Vagina (tissue), 2 donors: Measurements from ENCODE around the gene HTR3D. TPM values are rescaled to one million over a fixed set of nuclear protein-coding genes. Genes with fewer than 3 reads are reported as not detected.
"Not testable (repeated sequence)": the region's sequence is repeated elsewhere in the genome, so short reads cannot be mapped to it uniquely, and the experiment has no call there.

ENCODE experiments used
- DNase-seq, 2 donors: peaks; one replicate each; pipeline ENCODE4 v3.0.0-alpha.2; 2017; ENCODE audit errors: extremely low spot score in 2 of 2
- H3K27ac ChIP-seq: fragments of 200-600 bp; sonication (generic); one replicate; pipeline ENCODE4 v1.5.1; 2019
- H3K27me3 ChIP-seq: fragments of 200-600 bp; sonication (generic); one replicate; pipeline ENCODE4 v1.5.1; 2019
- H3K36me3 ChIP-seq, 2 donors: fragments of 200-600 bp; sonication (generic); one replicate each; pipeline ENCODE4 v1.5.1; 2017 to 2019
- H3K4me1 ChIP-seq: fragments of 200-600 bp; sonication (generic); one replicate; pipeline ENCODE4 v1.5.1; 2019
- H3K4me3 ChIP-seq, 2 donors: fragments of 200-600 bp; sonication (generic); 1 replicate in 1 of 2; 2 replicates in 1 of 2; pipeline ENCODE4 v1.5.1; 2016 to 2019
- H3K9me3 ChIP-seq: fragments of 200-600 bp; sonication (generic); one replicate; pipeline ENCODE4 v1.5.1; 2019
- POLR2A ChIP-seq, 2 donors: fragments of 450-650 bp; IDR thresholded peaks; one replicate each; pipeline ENCODE4 v1.6.1; 2017; ENCODE audit warnings: antibody characterized with exemption in 2 of 2, mild to moderate bottlenecking in 2 of 2, moderate library complexity in 2 of 2
- POLR2AphosphoS5 ChIP-seq, 2 donors: sonication (generic); formaldehyde crosslinking; IDR thresholded peaks; one replicate each; pipeline ENCODE4 v1.9.0; 2017; ENCODE audit warnings: antibody characterized with exemption in 2 of 2, mild to moderate bottlenecking in 2 of 2, low read depth in 1 of 2; ENCODE audit not compliant: insufficient read depth in 1 of 2
- intact Hi-C: fragments of 100-400 bp; cut with DNase I; formaldehyde crosslinking; loops from one replicate; pipeline ENCODE4 v1.15.1; 2023
- total RNA-seq: library from RNA; depleted of rRNA; stranded (reverse); fragments of >200 nt; gene quantifications from one replicate; pipeline ENCODE4 v1.2.3, GENCODE V29; 2016
- TF ChIP-seq, protein P1 (sequence below), 3 experiments: fragments of 450-650 bp in 2 of 3; fragments of 200-600 bp in 1 of 3; sonication (generic) in 1 of 3; IDR thresholded peaks; one replicate each; pipeline ENCODE4 v1.5.1; 2017 to 2019; ENCODE audit warnings: antibody characterized with exemption in 3 of 3, mild to moderate bottlenecking in 2 of 3, moderate library complexity in 2 of 3

Gene HTR3D
- total RNA-seq, 1 donor from 2014 or later, result not detected

DNA sequence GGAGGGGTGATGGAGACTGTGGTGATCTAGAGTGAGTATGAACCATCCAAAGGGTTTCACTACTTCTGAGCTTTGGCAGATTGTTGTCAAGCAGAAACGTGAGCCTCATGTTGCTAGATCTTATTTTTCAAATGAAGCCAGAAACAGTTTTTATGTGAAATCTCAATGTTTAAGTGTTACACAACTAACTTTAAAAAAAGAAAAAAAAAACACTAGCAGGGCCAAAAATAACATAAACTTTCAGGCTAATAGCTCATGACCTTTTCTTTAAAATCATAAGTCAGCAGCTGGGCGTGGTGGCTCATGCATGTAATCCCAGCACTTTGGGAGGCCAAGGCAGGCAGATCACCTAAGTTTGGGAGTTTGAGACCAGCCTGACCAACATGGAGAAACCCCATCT, 2.1 kb upstream of the HTR3D start:
- H3K27me3 ChIP-seq, result no peaks in the 10 kb centered on the region
- no peak for DNase-seq
- no peaks in the 10 kb centered on the region for H3K9me3 ChIP-seq
- H3K36me3 ChIP-seq, result no peaks in the 10 kb centered on the region
- no peaks in the 10 kb centered on the region for H3K4me1 ChIP-seq
- H3K27ac ChIP-seq, result no peak overlapping the region
- TF ChIP-seq, protein P1, sequence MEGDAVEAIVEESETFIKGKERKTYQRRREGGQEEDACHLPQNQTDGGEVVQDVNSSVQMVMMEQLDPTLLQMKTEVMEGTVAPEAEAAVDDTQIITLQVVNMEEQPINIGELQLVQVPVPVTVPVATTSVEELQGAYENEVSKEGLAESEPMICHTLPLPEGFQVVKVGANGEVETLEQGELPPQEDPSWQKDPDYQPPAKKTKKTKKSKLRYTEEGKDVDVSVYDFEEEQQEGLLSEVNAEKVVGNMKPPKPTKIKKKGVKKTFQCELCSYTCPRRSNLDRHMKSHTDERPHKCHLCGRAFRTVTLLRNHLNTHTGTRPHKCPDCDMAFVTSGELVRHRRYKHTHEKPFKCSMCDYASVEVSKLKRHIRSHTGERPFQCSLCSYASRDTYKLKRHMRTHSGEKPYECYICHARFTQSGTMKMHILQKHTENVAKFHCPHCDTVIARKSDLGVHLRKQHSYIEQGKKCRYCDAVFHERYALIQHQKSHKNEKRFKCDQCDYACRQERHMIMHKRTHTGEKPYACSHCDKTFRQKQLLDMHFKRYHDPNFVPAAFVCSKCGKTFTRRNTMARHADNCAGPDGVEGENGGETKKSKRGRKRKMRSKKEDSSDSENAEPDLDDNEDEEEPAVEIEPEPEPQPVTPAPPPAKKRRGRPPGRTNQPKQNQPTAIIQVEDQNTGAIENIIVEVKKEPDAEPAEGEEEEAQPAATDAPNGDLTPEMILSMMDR (IDR thresholded peaks at IDR 0.05), result no peak
- TF ChIP-seq POLR2A (IDR thresholded peaks at IDR 0.05) (no peak), POLR2AphosphoS5 (IDR thresholded peaks at IDR 0.05; ENCODE audit: insufficient read depth in 1 of 2, low read depth in 1 of 2) (no peak)
- intact Hi-C loops, result no loop called here
- no peak overlapping the region for H3K4me3 ChIP-seq

DNA sequence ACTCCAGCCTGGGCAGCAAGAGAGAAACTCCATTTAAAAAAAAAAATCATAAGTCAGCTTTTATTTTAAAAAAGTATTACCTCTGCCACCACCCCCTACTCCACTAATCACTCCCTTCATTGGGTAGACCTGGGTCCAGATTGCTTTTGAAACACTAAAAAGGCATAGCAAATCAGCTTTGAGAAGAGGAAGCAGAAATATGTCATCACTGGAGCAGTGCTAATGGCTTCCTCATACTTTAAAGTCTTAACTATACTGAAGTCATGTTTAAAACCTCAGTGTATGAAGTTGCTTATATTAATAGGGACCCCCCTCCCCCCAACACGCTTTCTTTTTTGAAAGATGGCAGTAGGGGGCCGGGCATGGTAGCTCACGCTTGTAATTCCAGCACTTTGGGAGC, 1.0 kb upstream of the HTR3D start:
- Histone ChIP-seq H3K4me3 (no peak overlapping the region), H3K9me3 (no peaks in the 10 kb centered on the region), H3K36me3 (no peaks in the 10 kb centered on the region), H3K27ac (no peak overlapping the region), H3K27me3 (no peaks in the 10 kb centered on the region), H3K4me1 (no peaks in the 10 kb centered on the region)
- intact Hi-C loops, result no loop called here
- no peak for DNase-seq
- TF ChIP-seq POLR2AphosphoS5 (IDR thresholded peaks at IDR 0.05; ENCODE audit: insufficient read depth in 1 of 2, low read depth in 1 of 2), result no peak
- TF ChIP-seq, protein P1 (IDR thresholded peaks at IDR 0.05), result no peak
- no peak for TF ChIP-seq POLR2A (IDR thresholded peaks at IDR 0.05)

DNA sequence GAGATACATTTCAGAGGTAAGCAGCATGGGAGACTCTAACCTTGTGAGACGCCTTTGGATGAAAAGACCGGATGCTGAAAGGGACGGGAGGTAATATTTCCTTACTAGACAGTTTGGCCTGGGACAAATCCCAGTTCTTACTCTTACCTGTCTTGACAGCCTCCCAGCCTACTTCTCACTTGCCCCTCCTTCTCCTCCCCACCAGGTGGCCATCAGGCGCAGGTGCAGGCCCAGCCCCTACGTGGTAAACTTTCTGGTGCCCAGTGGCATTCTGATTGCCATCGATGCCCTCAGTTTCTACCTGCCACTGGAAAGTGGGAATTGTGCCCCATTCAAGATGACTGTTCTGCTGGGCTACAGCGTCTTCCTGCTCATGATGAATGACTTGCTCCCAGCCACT, 6.3 kb downstream of the HTR3D start:
- intact Hi-C loops, result no loop called here
- Histone ChIP-seq H3K27ac (no peak overlapping the region), H3K9me3 (no peaks in the 10 kb centered on the region), H3K4me1 (no peaks in the 10 kb centered on the region), H3K4me3 (no peak overlapping the region), H3K36me3 (no peaks in the 10 kb centered on the region), H3K27me3 (no peaks in the 10 kb centered on the region)
- TF ChIP-seq POLR2AphosphoS5 (IDR thresholded peaks at IDR 0.05; ENCODE audit: insufficient read depth in 1 of 2, low read depth in 1 of 2), result no peak
- no peak for DNase-seq

DNA sequence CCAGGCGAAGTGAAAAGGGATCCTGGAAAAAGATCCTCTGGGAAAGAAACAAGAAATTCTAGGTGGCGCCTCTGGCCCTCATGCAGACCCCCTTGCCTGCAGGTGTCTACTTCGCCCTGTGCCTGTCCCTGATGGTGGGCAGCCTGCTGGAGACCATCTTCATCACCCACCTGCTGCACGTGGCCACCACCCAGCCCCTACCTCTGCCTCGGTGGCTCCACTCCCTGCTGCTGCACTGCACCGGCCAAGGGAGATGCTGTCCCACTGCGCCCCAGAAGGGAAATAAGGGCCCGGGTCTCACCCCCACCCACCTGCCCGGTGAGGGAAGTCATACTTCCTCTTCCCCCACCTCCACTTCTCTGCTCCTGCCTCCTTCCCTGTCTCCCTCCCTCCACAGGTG, 6.8 kb downstream of the HTR3D start:
- intact Hi-C loops, H3K27me3 ChIP-seq: not testable (repeated sequence)

DNA sequence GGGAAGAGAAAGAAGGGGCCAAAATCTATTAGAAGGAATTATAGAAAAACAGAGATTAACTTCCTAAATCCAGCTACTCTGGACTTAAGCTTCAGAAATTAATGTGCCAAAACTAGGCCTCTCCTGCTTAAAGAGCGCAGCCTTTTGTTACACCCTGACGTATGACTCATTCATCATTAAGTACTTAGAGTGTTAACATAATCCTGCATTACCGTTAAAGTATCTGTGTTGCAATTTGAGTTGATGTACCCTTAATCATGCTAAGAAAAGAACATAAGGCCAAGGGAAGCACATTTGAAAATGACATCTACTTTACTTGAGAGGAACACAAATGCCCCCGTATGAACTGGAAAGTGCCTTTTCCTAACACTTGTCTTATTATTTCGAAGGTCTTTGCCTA, 7.9 kb downstream of the HTR3D start:
- no peaks in the 10 kb centered on the region for H3K9me3 ChIP-seq
- H3K4me1 ChIP-seq, result no peaks in the 10 kb centered on the region
- no peak for DNase-seq
- H3K36me3 ChIP-seq, result no peaks in the 10 kb centered on the region
- no peak overlapping the region for H3K27ac ChIP-seq
- intact Hi-C loops, result no loop called here
- H3K4me3 ChIP-seq, result no peak overlapping the region
- TF ChIP-seq POLR2AphosphoS5 (IDR thresholded peaks at IDR 0.05; ENCODE audit: insufficient read depth in 1 of 2, low read depth in 1 of 2), result peak in 1 of 2 donors; percentile 64
- TF ChIP-seq POLR2A (IDR thresholded peaks at IDR 0.05), result no peak
- no peaks in the 10 kb centered on the region for H3K27me3 ChIP-seq

More for the DNA sequence above, 6.8 kb downstream of the HTR3D start:
- not testable (repeated sequence) for DNase-seq, H3K36me3 ChIP-seq, H3K4me1 ChIP-seq, H3K9me3 ChIP-seq, H3K27ac ChIP-seq, H3K4me3 ChIP-seq

DNA sequence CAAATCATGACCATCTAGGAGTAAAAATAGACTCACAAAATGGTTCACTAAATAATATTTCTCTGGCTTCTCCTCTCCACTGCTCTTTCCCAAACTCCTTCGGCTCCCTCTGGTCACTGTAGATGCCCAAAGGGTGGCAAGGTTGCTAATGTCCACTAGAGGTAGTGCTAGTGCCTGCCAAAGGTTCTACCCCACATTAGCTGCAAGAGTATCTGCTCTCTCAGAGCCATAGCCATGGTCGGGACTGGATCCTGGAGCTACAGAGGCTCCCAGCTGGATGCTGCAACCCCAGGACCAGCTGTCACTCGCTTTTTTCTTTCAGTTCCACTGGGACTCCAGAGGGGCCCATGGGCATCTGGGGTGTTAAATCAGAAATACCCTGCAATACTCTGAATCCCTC, 8.5 kb downstream of the HTR3D start:
- Histone ChIP-seq H3K4me1 (no peaks in the 10 kb centered on the region), H3K4me3 (no peak overlapping the region), H3K9me3 (no peaks in the 10 kb centered on the region), H3K27me3 (no peaks in the 10 kb centered on the region), H3K36me3 (no peaks in the 10 kb centered on the region), H3K27ac (no peak overlapping the region)
- no peak for DNase-seq
- intact Hi-C loops, result no loop called here
- TF ChIP-seq POLR2A (IDR thresholded peaks at IDR 0.05) (no peak), POLR2AphosphoS5 (IDR thresholded peaks at IDR 0.05; ENCODE audit: insufficient read depth in 1 of 2, low read depth in 1 of 2) (no peak)
- TF ChIP-seq, protein P1 (IDR thresholded peaks at IDR 0.05), result no peak

DNA sequence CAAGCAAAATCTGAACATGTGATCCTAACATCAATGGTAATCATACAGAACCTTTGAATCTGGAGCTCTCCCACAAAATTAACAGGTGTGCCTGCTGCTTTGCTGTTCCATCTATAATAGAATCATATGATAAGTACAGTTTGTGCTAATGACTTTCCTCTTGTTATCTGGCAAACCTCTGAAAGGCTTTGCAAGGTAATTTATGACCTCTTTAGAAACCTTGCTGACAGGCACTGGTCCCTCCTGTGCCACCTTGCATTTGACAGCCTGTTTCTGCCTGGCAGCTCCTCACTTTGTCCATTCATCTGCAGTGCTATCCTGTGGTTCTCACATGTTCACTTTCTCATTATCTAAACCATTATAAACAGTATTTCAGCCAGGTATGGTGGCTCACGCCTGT, 11.1 kb downstream of the HTR3D start:
- TF ChIP-seq, protein P1 (IDR thresholded peaks at IDR 0.05), result no peak
- no peak for TF ChIP-seq POLR2A (IDR thresholded peaks at IDR 0.05)
- no peak overlapping the region for H3K27ac ChIP-seq
- H3K9me3 ChIP-seq, result no peaks in the 10 kb centered on the region
- DNase-seq, result no peak
- H3K27me3 ChIP-seq, result no peaks in the 10 kb centered on the region
- no peaks in the 10 kb centered on the region for H3K4me1 ChIP-seq
- no peaks in the 10 kb centered on the region for H3K36me3 ChIP-seq
- intact Hi-C loops, result no loop called here
- no peak overlapping the region for H3K4me3 ChIP-seq
